GM23338 (cell line): ENCODE measurements around the gene RAD51B. TPM values are rescaled to one million over a fixed set of nuclear protein-coding genes. Genes with fewer than 3 reads are reported as not detected.
A peak's percentile ranks its signal among the peaks of the same experiment; 100 is the strongest.

Experiments
- ATAC-seq: fragments of 200-7000 bp; cut with Tn5 transposase; 3 replicates; pipeline ENCODE4 v1.9.1; 2020
- DNase-seq: peaks from one replicate; pipeline ENCODE4 v3.0.0-alpha.2; 2015; ENCODE audit warnings: low spot score
- H2AFZ ChIP-seq: fragments of 200-600 bp; sonication (generic); 2 replicates; pipeline ENCODE4 v1.8.0; 2016; ENCODE audit warnings: antibody characterized with exemption, mild to moderate bottlenecking, moderate library complexity
- H3F3A ChIP-seq: fragments of 200-600 bp; sonication (generic); replicated peaks from 2 replicates; pipeline ENCODE4 v1.8.0; 2017; ENCODE audit warnings: antibody characterized with exemption, mixed run types, low read depth
- H3K27ac ChIP-seq: fragments of 200-600 bp; sonication (generic); 2 replicates; pipeline ENCODE4 v1.6.1; 2016; ENCODE audit warnings: low read depth
- H3K27me3 ChIP-seq: fragments of 200-600 bp; sonication (generic); 2 replicates; pipeline ENCODE4 v1.8.0; 2016; ENCODE audit warnings: mild to moderate bottlenecking, mixed run types, moderate library complexity; ENCODE audit not compliant: insufficient read depth
- H3K36me3 ChIP-seq: fragments of 200-600 bp; sonication (generic); 2 replicates; pipeline ENCODE4 v1.8.0; 2016; ENCODE audit warnings: mild to moderate bottlenecking; ENCODE audit not compliant: insufficient read depth
- H3K4me1 ChIP-seq: fragments of 200-600 bp; sonication (generic); 2 replicates; pipeline ENCODE4 v1.8.0; 2016; ENCODE audit warnings: mild to moderate bottlenecking, moderate library complexity; ENCODE audit not compliant: insufficient read depth
- H3K4me2 ChIP-seq: fragments of 200-600 bp; sonication (generic); 2 replicates; pipeline ENCODE4 v1.7.1; 2017; ENCODE audit warnings: mixed run types
- H3K4me3 ChIP-seq: fragments of 200-600 bp; sonication (generic); 2 replicates; pipeline ENCODE4 v1.6.1; 2016; ENCODE audit warnings: mixed run types
- H3K79me2 ChIP-seq: fragments of 200-600 bp; sonication (generic); replicated peaks from 2 replicates; pipeline ENCODE4 v1.8.0; 2017; ENCODE audit warnings: mild to moderate bottlenecking; ENCODE audit not compliant: insufficient read depth
- H3K9me2 ChIP-seq: fragments of 200-600 bp; sonication (generic); 2 replicates; pipeline ENCODE4 v1.8.0; 2017; ENCODE audit not compliant: insufficient read depth
- H4K20me1 ChIP-seq: fragments of 200-600 bp; sonication (generic); replicated peaks from 2 replicates; pipeline ENCODE4 v1.8.0; 2017; ENCODE audit warnings: mild to moderate bottlenecking; ENCODE audit not compliant: insufficient read depth
- H3K27ac Mint-ChIP-seq: 2 replicates; pipeline ENCODE4 v1.8.0; 2020; ENCODE audit warnings: inconsistent platforms, mild to moderate bottlenecking, moderate library complexity, mixed read lengths
- H3K27me3 Mint-ChIP-seq: 3 replicates; pipeline ENCODE4 v1.8.0; 2022; ENCODE audit warnings: low read depth, mild to moderate bottlenecking, moderate library complexity, mixed read lengths, inconsistent platforms; ENCODE audit not compliant: insufficient read depth, poor library complexity
- H3K36me3 Mint-ChIP-seq: 3 replicates; pipeline ENCODE4 v1.8.0; 2021; ENCODE audit warnings: low read depth, mild to moderate bottlenecking, inconsistent platforms, moderate library complexity, mixed read lengths
- H3K4me1 Mint-ChIP-seq: 3 replicates; pipeline ENCODE4 v1.8.0; 2020; ENCODE audit warnings: mild to moderate bottlenecking, inconsistent platforms, mixed read lengths
- H3K4me3 Mint-ChIP-seq: 3 replicates; pipeline ENCODE4 v1.8.0; 2021; ENCODE audit warnings: moderate library complexity, mild to moderate bottlenecking, inconsistent platforms, mixed read lengths
- H3K9me3 Mint-ChIP-seq: 3 replicates; pipeline ENCODE4 v1.8.0; 2020; ENCODE audit warnings: moderate library complexity, mild to moderate bottlenecking, inconsistent platforms, mixed read lengths
- CTCF ChIP-seq, 2 experiments: fragments of 200-600 bp in 1 of 2; sonication (generic) in 1 of 2; conservative IDR thresholded peaks; 2 replicates each; pipeline versions ENCODE4 v1.5.1 to v1.6.1; 2016 to 2017; ENCODE audit warnings: antibody characterized with exemption in 2 of 2, low read depth in 2 of 2, mild to moderate bottlenecking in 2 of 2, moderate library complexity in 1 of 2
- EZH2 ChIP-seq: fragments of 200-600 bp; sonication (generic); IDR thresholded peaks from one replicate; pipeline ENCODE4 v1.8.0; 2017; ENCODE audit warnings: antibody characterized with exemption, mild to moderate bottlenecking, low read depth; ENCODE audit not compliant: unreplicated experiment
- POLR2AphosphoS5 ChIP-seq: IDR thresholded peaks from 2 replicates; pipeline ENCODE4 v1.6.1; 2016; ENCODE audit warnings: antibody characterized with exemption, low read depth
- ZNF462 ChIP-seq: fragments of 250-450 bp; sonication (Bioruptor Pico); IDR thresholded peaks from 2 replicates; pipeline ENCODE4 v1.5.0; 2020; ENCODE audit warnings: mild to moderate bottlenecking, moderate library complexity
- polyA plus RNA-seq: library from polyadenylated mRNA; unstranded; fragments of >200 nt; fragmentation: Nextera tagmentation; extraction: Ambion mirVana; gene quantifications from 2 replicates; pipeline ENCODE4 v1.2.1, GENCODE V29; 2016
- total RNA-seq: library from RNA; depleted of rRNA; stranded (reverse); fragments of >200 nt; shearing (Covaris generic); gene quantifications from 2 replicates; pipeline ENCODE4 v1.2.3, GENCODE V29; 2014
- TF ChIP-seq, protein P1 (sequence below): IDR thresholded peaks from one replicate; pipeline ENCODE4 v1.6.1; 2018; ENCODE audit warnings: antibody characterized with exemption; ENCODE audit not compliant: unreplicated experiment

Gene RAD51B
- total and polyA plus RNA-seq, 2 experiments from 2014 or later = 15.7 to 29.1 TPM

GRCh38 chr14:68448252-68448902 lies 628.8 kb downstream of the RAD51B start:
- Mint-ChIP-seq H3K9me3 (no peaks in the 10 kb centered on the region), H3K27ac (peak overlapping the region; percentile 46; the same call in 1 of the 2 replicates), H3K4me3 (no peak overlapping the region), H3K4me1 (peaks cover 32% of the 10 kb centered on the region), H3K27me3 (peaks cover 10% of the 10 kb centered on the region), H3K36me3 (no peaks in the 10 kb centered on the region)
- peaks cover 30% of the 10 kb centered on the region for H3K4me1 ChIP-seq
- H3K27me3 ChIP-seq = no peaks in the 10 kb centered on the region
- DNase-seq = no peak
- no peak overlapping the region for H3K4me3 ChIP-seq
- no peaks in the 10 kb centered on the region for H3K79me2 ChIP-seq
- no peaks in the 10 kb centered on the region for H4K20me1 ChIP-seq
- no peak for ATAC-seq
- no peaks in the 10 kb centered on the region; the same call in 1 of the 2 replicates for H3K9me2 ChIP-seq
- H3K4me2 ChIP-seq = 0 out of 2 replicates have a peak overlapping the region, but pooled peaks have one; percentile 54
- no peaks in the 10 kb centered on the region for H3K36me3 ChIP-seq
- H2AFZ ChIP-seq = no peak overlapping the region
- no peaks in the 10 kb centered on the region for H3F3A ChIP-seq
- no peak for TF ChIP-seq CTCF (conservative IDR thresholded peaks at IDR 0.05; ENCODE audit: low read depth in 2 of 2)
- no peak for TF ChIP-seq EZH2
- TF ChIP-seq, protein P1, sequence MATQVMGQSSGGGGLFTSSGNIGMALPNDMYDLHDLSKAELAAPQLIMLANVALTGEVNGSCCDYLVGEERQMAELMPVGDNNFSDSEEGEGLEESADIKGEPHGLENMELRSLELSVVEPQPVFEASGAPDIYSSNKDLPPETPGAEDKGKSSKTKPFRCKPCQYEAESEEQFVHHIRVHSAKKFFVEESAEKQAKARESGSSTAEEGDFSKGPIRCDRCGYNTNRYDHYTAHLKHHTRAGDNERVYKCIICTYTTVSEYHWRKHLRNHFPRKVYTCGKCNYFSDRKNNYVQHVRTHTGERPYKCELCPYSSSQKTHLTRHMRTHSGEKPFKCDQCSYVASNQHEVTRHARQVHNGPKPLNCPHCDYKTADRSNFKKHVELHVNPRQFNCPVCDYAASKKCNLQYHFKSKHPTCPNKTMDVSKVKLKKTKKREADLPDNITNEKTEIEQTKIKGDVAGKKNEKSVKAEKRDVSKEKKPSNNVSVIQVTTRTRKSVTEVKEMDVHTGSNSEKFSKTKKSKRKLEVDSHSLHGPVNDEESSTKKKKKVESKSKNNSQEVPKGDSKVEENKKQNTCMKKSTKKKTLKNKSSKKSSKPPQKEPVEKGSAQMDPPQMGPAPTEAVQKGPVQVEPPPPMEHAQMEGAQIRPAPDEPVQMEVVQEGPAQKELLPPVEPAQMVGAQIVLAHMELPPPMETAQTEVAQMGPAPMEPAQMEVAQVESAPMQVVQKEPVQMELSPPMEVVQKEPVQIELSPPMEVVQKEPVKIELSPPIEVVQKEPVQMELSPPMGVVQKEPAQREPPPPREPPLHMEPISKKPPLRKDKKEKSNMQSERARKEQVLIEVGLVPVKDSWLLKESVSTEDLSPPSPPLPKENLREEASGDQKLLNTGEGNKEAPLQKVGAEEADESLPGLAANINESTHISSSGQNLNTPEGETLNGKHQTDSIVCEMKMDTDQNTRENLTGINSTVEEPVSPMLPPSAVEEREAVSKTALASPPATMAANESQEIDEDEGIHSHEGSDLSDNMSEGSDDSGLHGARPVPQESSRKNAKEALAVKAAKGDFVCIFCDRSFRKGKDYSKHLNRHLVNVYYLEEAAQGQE = no peak
- H3K27ac ChIP-seq = no peak overlapping the region

GRCh38 chr14:68449561-68450181 lies 630.1 kb downstream of the RAD51B start:
- H3K27ac Mint-ChIP-seq = peak overlapping the region; percentile 77
- Histone ChIP-seq H3F3A (no peaks in the 10 kb centered on the region), H3K4me3 (peak overlapping the region; percentile 6; the same call in 1 of the 2 replicates), H3K4me2 (peak overlapping the region; percentile 54), H3K36me3 (no peaks in the 10 kb centered on the region), H3K4me1 (peaks cover 30% of the 10 kb centered on the region), H3K79me2 (no peaks in the 10 kb centered on the region), H3K27me3 (no peaks in the 10 kb centered on the region), H2AFZ (no peak overlapping the region), H3K9me2 (no peaks in the 10 kb centered on the region; the same call in 1 of the 2 replicates), H3K27ac (peak overlapping the region; percentile 71), H4K20me1 (no peaks in the 10 kb centered on the region)
- peaks cover 2% of the 10 kb centered on the region; the same call in 2 of the 3 replicates for H3K36me3 Mint-ChIP-seq
- peaks cover 5% of the 10 kb centered on the region for H3K27me3 Mint-ChIP-seq
- H3K9me3 Mint-ChIP-seq = peaks cover 2% of the 10 kb centered on the region
- peak; percentile 81 for TF ChIP-seq ZNF462 (CRISPR knock-in tag)
- TF ChIP-seq POLR2AphosphoS5 = no peak
- peaks cover 28% of the 10 kb centered on the region for H3K4me1 Mint-ChIP-seq
- DNase-seq = peak; percentile 81
- ATAC-seq = peak; percentile 97
- peak overlapping the region; percentile 15 for H3K4me3 Mint-ChIP-seq
